GM18870 (cell line): ENCODE measurements around the gene ASTN2.
"Not testable (repeated sequence)": the region's sequence is repeated elsewhere in the genome, so short reads cannot be mapped to it uniquely, and the experiment has no call there.

Experiments
- ATAC-seq: cut with Tn5 transposase; IDR thresholded peaks from one replicate; pipeline ENCODE4 v1.9.1; 2021; ENCODE audit warnings: moderate library complexity; ENCODE audit not compliant: unreplicated experiment

Gene ASTN2

GRCh38 chr9:116476002-116476401, 938.9 kb downstream of the ASTN2 start:
- ATAC-seq = no peak

DNA sequence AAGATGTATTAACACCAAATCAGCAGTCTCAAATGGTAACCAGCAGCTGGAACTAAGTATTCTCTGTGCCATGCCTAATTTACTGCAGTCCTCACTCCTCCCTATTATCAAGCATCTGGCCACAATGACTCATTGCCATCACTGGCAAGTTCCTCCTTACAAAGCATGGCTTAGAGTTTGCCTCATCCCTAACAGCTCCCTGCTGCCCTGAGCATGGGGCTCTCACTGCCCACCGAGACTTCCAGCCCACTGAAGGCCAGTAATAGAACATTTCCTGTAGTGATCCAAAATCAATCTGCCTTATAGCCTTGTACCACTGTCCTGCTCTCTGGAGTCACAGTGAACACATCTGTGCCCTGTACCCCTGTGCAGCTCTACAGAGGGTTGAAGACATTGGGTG, 939.7 kb downstream of the ASTN2 start:
- ATAC-seq = no peak

- no peak for ATAC-seq
Measured at GRCh38 chr9:116471944-116472506, 942.8 kb downstream of the ASTN2 start.

- no peak for ATAC-seq
Measured at GRCh38 chr9:116471093-116471906, 943.6 kb downstream of the ASTN2 start.

DNA sequence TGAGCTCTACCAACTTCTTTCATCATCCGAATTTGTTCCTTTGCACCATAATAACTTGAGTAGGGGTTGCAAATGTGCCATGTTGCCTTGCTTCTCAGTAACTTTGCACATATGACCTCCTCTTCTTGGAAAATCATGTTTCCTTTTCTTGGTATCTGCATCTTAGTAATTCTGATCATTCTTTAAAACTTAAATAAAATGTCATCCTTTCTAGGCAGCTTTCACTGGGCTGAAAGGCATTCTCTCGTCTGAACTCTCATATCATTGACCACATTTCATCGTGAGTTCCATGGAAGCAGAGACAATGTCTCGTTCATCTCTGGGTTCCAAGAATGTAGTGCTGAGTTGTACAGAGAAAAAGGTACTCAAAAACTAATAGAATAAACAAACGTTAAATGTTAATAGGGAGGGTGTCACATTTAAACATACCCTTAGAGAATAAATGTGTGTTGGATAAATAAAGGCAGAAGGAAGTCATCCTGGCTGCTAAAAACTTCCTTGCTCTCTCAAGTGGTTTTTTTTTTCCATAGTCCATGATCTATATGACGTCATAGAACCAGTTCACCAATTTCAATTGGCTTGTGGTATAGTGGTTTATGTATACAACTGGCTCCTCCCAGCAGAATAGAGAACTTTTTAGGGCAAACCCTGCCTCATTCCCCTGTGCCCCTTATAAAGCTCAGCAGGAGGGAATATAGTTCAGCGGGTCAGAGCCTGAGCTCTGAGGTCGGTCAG, 945.9 kb downstream of the ASTN2 start:
- ATAC-seq = no peak

GRCh38 chr9:116468369-116468768, 946.5 kb downstream of the ASTN2 start:
- no peak for ATAC-seq

- no peak for ATAC-seq
Measured at GRCh38 chr9:116467740-116468351, 947.0 kb downstream of the ASTN2 start.

- ATAC-seq = no peak
Measured at GRCh38 chr9:116466271-116467235, 948.3 kb downstream of the ASTN2 start.

GRCh38 chr9:116465576-116466270, 949.1 kb downstream of the ASTN2 start:
- no peak for ATAC-seq

DNA sequence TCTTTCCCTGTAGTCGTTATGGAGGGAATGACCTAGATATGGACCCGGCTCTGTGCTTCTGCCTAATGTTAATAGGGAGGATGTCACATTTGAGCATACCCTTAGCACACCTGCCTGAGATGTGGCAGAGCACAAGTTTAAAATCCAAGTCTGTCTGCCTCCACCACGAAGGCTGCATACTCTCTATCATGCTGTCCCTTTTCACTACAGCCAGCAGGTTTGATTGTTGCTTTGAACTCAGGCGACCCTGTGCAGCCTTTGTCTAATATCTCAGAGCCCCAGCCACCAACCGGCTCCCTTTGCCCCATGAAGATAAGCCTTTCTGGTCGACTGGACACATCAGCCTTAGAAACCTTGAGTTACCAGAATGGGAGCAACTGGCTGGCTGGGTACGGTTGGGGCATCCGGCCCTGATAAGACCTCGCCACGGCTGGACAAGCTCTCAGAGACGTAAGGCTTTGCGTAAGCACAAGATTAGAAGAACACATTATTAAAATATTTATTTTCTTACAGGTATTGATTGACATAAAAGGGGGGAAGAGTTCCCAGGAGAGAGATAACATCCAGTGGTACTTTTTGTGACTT, 949.8 kb downstream of the ASTN2 start:
- no peak for ATAC-seq

DNA sequence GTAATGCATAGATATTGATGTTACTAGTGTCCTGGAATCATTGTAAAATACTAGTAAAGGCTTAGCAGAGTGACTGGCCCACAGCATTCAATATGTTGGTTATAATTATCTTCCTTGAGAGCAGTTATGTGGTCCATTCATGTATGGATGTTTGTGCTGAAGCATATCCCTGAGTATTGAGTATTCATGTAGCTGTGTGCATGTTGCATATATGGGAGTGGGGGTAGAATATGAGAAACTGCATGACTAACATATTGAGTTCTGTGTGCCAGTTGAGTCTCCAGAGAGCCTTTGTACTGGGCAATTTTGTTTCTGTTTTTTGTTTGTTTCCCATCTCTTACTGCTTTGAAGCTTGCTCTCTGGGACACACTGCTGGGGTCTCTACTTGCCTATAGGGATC, 950.4 kb downstream of the ASTN2 start:
- ATAC-seq = no peak

- no peak for ATAC-seq
Measured at GRCh38 chr9:116461632-116462031, 953.2 kb downstream of the ASTN2 start.

DNA sequence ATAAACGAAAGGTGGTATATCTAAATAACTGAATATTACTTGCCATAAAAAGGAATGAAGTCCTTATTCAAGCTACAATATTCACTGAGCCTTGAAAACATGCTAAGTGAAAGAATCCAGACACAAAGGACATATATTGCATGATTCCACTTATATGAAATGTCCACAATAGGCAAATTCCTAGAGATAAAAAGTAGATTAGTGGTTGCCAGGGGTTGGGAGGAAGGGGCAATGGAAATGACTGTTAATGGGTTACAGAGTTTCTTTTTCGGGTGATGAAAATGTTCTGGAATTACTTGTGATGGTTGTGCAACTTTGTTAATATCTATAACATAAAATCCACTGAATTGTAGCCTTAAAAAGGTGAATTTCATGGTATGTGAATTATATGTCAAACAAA, 954.8 kb downstream of the ASTN2 start:
- ATAC-seq = no peak

DNA sequence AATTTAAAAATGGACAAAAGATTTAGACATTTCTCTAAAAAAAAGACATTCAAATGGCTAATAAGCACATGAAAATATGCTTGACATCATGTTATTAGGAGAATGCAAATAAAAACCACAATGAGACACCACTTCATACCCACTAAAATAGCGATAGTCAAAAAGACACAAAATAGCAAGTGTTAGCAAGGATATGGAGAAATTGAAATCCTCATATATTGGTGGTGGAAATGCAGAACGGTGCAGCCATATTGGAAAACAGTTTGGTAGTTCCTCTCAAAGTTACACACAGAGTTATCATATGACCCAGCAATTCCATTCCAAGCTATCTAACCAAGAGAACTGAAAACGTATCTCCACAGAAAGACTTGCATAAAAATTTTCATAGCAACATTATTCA, 955.3 kb downstream of the ASTN2 start:
- no peak for ATAC-seq

- ATAC-seq = no peak
Measured at GRCh38 chr9:116456490-116457088, 958.3 kb downstream of the ASTN2 start.

DNA sequence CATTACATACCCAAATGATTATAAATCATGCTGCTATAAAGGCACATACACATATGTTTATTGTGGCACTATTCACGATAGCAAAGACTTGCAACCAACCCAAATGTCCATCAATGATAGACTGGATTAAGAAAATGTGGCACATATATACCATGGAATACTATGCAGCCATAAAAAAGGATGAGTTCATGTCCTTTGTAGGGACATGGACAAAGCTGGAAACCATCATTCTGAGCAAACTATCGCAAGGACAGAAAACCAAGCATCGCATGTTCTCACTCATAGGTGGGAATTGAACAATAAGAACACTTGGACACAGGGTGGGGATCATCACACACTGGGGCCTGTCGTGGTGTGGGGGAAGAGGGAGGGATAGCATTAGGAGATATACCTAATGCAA, 960.3 kb downstream of the ASTN2 start:
- not testable (repeated sequence) for ATAC-seq

DNA sequence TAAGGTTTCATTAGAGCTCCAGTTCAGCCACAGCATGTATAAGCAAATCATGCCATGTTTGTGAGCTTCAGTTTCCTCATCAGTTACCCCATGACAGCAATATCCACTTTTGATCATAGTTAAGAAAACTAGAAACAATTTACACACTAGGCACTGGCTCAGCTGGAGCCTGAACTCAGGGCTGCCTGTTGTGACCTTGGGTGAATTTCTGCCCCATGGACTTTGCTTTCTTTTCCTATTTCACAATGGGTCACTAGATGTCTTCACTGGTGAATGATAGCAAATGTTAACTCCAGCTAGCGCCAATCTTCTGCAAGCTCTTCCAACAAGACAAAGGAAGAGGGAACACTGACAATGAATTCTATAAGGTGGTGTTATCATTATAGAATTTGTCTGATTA, 961.1 kb downstream of the ASTN2 start:
- no peak for ATAC-seq

- no peak for ATAC-seq
Measured at GRCh38 chr9:116452634-116453033, 962.2 kb downstream of the ASTN2 start.

DNA sequence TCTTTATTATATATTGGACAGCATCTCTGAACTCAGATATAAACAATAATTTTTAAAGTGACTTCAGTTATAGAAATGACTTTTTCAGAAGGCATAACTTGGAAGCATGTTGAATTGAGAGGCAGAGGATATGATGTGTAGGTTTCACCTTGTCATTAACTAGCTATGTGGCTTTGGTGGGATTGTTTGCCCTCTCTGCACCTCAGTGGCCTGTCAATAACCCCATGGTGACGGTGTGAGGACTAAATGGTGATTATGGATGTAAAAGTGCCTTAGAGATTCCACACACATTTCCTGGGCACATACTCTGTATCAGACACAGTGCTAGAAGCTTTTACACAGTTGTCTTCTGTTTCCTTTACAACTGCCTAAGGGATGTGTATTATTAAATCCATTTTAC, 962.6 kb downstream of the ASTN2 start:
- ATAC-seq = no peak
